ENCODE results near the gene EFL1. TPM values are rescaled to one million over a fixed set of nuclear protein-coding genes. Genes with fewer than 3 reads are reported as not detected.

The EFL1 gene
- total RNA-seq, 1 experiment from 2014 or later, result 17.2 TPM

DNA sequence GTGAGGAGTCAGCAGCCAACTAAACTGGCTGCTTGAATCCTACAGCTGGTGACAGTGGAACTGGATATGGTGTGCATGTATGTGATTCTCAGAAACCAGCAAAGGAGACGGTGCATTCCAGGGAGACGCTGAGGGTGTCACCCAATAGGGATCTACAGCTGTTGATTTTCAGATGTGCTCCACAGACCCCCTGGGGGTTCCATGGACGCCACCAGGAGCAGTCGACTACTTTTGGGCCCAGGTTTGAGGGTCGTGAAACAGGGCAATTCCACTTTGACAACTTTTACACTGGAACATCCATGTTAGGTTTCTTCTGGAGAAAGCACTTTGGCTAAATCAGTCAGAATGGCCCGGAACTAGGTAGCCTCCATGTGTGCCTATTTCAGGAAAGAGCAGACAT, 145.2 kb downstream of the EFL1 start:
- Histone ChIP-seq H4K20me1 (ENCODE audit: insufficient read depth) (no peaks in the 10 kb centered on the region), H3K9me2 (ENCODE audit: insufficient read depth) (no peaks in the 10 kb centered on the region), H2AFZ (no peak overlapping the region), H3K9me3 (ENCODE audit: insufficient read depth, low read depth) (no peaks in the 10 kb centered on the region), H3K79me2 (ENCODE audit: low read depth) (no peaks in the 10 kb centered on the region), H3F3A (ENCODE audit: insufficient read depth, low read depth) (no peaks in the 10 kb centered on the region), H3K36me3 (ENCODE audit: low read depth) (no peaks in the 10 kb centered on the region), H3K4me1 (replicated peaks; ENCODE audit: insufficient read depth) (peaks cover under 1% of the 10 kb centered on the region; the same call in 1 of the 2 replicates), H3K4me2 (no peak overlapping the region), H3K27ac (no peak overlapping the region), H3K27me3 (ENCODE audit: insufficient read depth, low read depth) (no peaks in the 10 kb centered on the region), H3K4me3 (no peak overlapping the region)
- ChIA-PET POLR2A (ENCODE audit: unreplicated experiment) (no interaction called here), CTCF (no interaction called here)
- TF ChIP-seq EZH2 (IDR thresholded peaks at IDR 0.05; ENCODE audit: low read depth), result no peak
- TF ChIP-seq, protein P1, sequence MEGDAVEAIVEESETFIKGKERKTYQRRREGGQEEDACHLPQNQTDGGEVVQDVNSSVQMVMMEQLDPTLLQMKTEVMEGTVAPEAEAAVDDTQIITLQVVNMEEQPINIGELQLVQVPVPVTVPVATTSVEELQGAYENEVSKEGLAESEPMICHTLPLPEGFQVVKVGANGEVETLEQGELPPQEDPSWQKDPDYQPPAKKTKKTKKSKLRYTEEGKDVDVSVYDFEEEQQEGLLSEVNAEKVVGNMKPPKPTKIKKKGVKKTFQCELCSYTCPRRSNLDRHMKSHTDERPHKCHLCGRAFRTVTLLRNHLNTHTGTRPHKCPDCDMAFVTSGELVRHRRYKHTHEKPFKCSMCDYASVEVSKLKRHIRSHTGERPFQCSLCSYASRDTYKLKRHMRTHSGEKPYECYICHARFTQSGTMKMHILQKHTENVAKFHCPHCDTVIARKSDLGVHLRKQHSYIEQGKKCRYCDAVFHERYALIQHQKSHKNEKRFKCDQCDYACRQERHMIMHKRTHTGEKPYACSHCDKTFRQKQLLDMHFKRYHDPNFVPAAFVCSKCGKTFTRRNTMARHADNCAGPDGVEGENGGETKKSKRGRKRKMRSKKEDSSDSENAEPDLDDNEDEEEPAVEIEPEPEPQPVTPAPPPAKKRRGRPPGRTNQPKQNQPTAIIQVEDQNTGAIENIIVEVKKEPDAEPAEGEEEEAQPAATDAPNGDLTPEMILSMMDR (conservative IDR thresholded peaks at IDR 0.05), result no peak
- no TSS peak for BruUV-seq (replicated peaks)
- intact Hi-C loops (cut with micrococcal nuclease; ENCODE audit: unreplicated experiment), result no loop called here
- DNase-seq, result no peak

DNA sequence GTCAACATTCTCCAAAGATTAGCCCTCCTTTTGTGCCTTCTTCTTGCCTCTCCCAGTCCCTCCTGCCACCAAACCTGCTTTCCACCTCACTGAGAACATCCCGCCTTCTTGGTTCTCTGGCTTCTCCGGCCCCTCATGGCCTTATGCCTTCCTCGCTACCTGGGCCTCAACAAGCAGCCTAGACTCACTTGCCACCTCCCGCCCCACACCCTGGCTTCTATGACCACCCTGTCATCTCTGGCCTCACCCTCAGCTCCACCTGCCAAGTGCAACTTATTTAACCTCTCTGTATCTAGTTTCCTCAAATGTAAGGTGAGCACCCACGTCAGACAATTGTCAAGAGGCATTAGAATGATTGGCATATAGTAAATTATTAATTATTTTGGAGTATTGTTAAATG, 147.9 kb downstream of the EFL1 start:
- no peak overlapping the region for H2AFZ ChIP-seq
- no peaks in the 10 kb centered on the region for H3K27me3 ChIP-seq (ENCODE audit: insufficient read depth, low read depth)
- intact Hi-C loops (cut with micrococcal nuclease; ENCODE audit: unreplicated experiment), result no loop called here
- H3K36me3 ChIP-seq (ENCODE audit: low read depth), result no peaks in the 10 kb centered on the region
- H3K4me1 ChIP-seq (replicated peaks; ENCODE audit: insufficient read depth), result no peaks in the 10 kb centered on the region
- H3K4me3 ChIP-seq, result no peak overlapping the region
- ChIA-PET CTCF (no interaction called here), POLR2A (ENCODE audit: unreplicated experiment) (no interaction called here)
- no peaks in the 10 kb centered on the region for H3K9me3 ChIP-seq (ENCODE audit: insufficient read depth, low read depth)
- H3K4me2 ChIP-seq, result no peak overlapping the region
- no peaks in the 10 kb centered on the region for H3K9me2 ChIP-seq (ENCODE audit: insufficient read depth)
- DNase-seq, result no peak
- no peak for TF ChIP-seq EZH2 (IDR thresholded peaks at IDR 0.05; ENCODE audit: low read depth)
- TF ChIP-seq, protein P1 (conservative IDR thresholded peaks at IDR 0.05), result no peak
- no peaks in the 10 kb centered on the region for H4K20me1 ChIP-seq (ENCODE audit: insufficient read depth)
- H3K79me2 ChIP-seq (ENCODE audit: low read depth), result no peaks in the 10 kb centered on the region
- BruUV-seq (replicated peaks), result no TSS peak
- H3F3A ChIP-seq (ENCODE audit: insufficient read depth, low read depth), result no peaks in the 10 kb centered on the region
- no peak overlapping the region for H3K27ac ChIP-seq

DNA sequence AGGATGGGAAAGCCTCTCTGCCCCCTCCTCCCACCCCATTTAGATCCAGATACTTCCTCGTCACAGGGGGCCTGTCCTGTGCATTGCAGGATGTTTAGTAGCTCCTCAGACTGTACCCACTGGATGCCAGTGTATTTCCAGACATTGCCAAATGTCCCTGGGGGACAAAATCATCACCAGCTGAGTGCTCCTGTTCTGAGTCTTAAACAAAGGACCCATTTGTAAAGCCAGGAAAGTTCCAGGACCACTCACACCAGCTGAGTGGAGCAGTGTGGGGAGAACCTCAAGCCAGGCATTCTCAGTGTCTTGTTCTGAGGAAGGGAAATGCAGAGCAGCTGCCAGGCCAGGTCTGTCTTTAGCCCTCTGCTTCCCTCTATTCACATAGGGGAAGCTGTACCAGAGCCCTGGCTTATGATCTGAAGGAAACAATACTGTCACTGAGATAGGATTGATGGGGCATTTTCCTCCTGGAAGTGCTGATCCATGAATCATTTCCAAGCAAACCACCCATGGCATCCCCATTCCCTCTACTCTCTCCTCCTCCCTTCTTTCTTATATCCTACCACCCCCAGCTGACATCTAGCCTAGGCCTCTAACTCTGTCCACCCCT, 149.3 kb downstream of the EFL1 start:
- Histone ChIP-seq H2AFZ (no peak overlapping the region), H3F3A (ENCODE audit: insufficient read depth, low read depth) (no peaks in the 10 kb centered on the region), H3K9me2 (ENCODE audit: insufficient read depth) (no peaks in the 10 kb centered on the region), H3K4me2 (no peak overlapping the region), H4K20me1 (ENCODE audit: insufficient read depth) (no peaks in the 10 kb centered on the region), H3K27me3 (ENCODE audit: insufficient read depth, low read depth) (no peaks in the 10 kb centered on the region), H3K79me2 (ENCODE audit: low read depth) (no peaks in the 10 kb centered on the region), H3K36me3 (ENCODE audit: low read depth) (no peaks in the 10 kb centered on the region), H3K9me3 (ENCODE audit: insufficient read depth, low read depth) (no peaks in the 10 kb centered on the region), H3K4me1 (replicated peaks; ENCODE audit: insufficient read depth) (no peaks in the 10 kb centered on the region), H3K27ac (no peak overlapping the region), H3K4me3 (no peak overlapping the region)
- DNase-seq, result no peak
- POLR2A ChIA-PET (ENCODE audit: unreplicated experiment), result no interaction called here
- BruUV-seq (replicated peaks), result no TSS peak
- intact Hi-C loops (cut with micrococcal nuclease; ENCODE audit: unreplicated experiment), result no loop called here
- CTCF ChIA-PET, result no interaction called here
- no peak for TF ChIP-seq EZH2 (IDR thresholded peaks at IDR 0.05; ENCODE audit: low read depth)
- TF ChIP-seq, protein P1 (conservative IDR thresholded peaks at IDR 0.05), result no peak
